Neuronal stem cell (in vitro differentiated cells): ENCODE results near the gene QSOX1.

ENCODE experiments used
- DNase-seq: peaks from one replicate; pipeline ENCODE4 v3.0.0-alpha.2; 2013; ENCODE audit warnings: low spot score
- H2AFZ ChIP-seq: one replicate; pipeline ENCODE4 v1.6.1; 2013; ENCODE audit warnings: mild to moderate bottlenecking, low read length, inconsistent platforms
- H2AK5ac ChIP-seq: 2 replicates; pipeline ENCODE4 v1.6.1; 2013; ENCODE audit warnings: low read depth, mild to moderate bottlenecking, inconsistent platforms, low read length, moderate library complexity, mixed read lengths
- H2BK120ac ChIP-seq: 2 replicates; pipeline ENCODE4 v1.6.1; 2013; ENCODE audit warnings: low read depth, mild to moderate bottlenecking, inconsistent platforms, low read length, moderate library complexity, mixed read lengths
- H2BK12ac ChIP-seq: one replicate; pipeline ENCODE4 v1.6.1; 2013; ENCODE audit warnings: low read length, inconsistent platforms
- H2BK15ac ChIP-seq: 2 replicates; pipeline ENCODE4 v1.6.1; 2013; ENCODE audit warnings: mild to moderate bottlenecking, low read length, inconsistent platforms, mixed read lengths
- H2BK5ac ChIP-seq: one replicate; pipeline ENCODE4 v1.6.1; 2013; ENCODE audit warnings: inconsistent platforms, mild to moderate bottlenecking, low read length, moderate library complexity
- H3K14ac ChIP-seq: one replicate; pipeline ENCODE4 v1.6.1; 2013; ENCODE audit warnings: low read length, inconsistent platforms
- H3K18ac ChIP-seq: 2 replicates; pipeline ENCODE4 v1.6.1; 2013; ENCODE audit warnings: low read length, inconsistent platforms
- H3K23ac ChIP-seq: 2 replicates; pipeline ENCODE4 v1.6.1; 2013; ENCODE audit warnings: low read depth, mild to moderate bottlenecking, mixed read lengths, low read length, inconsistent platforms; ENCODE audit not compliant: poor library complexity
- H3K27ac ChIP-seq: replicated peaks from 3 replicates; pipeline ENCODE4 v1.5.1; 2013; ENCODE audit warnings: low read length, inconsistent platforms
- H3K27me3 ChIP-seq, 3 experiments: 2 replicates each; pipeline ENCODE4 v1.6.1; 2013; ENCODE audit warnings: low read length in 3 of 3, mild to moderate bottlenecking in 2 of 3, inconsistent platforms in 1 of 3, low read depth in 1 of 3, mixed read lengths in 1 of 3, moderate library complexity in 1 of 3; ENCODE audit not compliant: control insufficient read depth in 3 of 3, insufficient read depth in 3 of 3
- H3K36me3 ChIP-seq, 2 donors: replicated peaks in 1 of 2; 2 replicates each; pipeline ENCODE4 v1.6.1; 2013; ENCODE audit warnings: low read length in 2 of 2; ENCODE audit not compliant: control insufficient read depth in 2 of 2, insufficient read depth in 2 of 2
- H3K4ac ChIP-seq: 2 replicates; pipeline ENCODE4 v1.6.1; 2013; ENCODE audit warnings: inconsistent platforms, mild to moderate bottlenecking, low read length, moderate library complexity
- H3K4me1 ChIP-seq, 2 donors: 1 replicate in 1 of 2; 2 replicates in 1 of 2; pipeline ENCODE4 v1.6.1; 2013; ENCODE audit warnings: low read length in 2 of 2, low read depth in 1 of 2; ENCODE audit not compliant: control insufficient read depth in 2 of 2, insufficient read depth in 1 of 2
- H3K4me2 ChIP-seq: one replicate; pipeline ENCODE4 v1.6.1; 2013; ENCODE audit warnings: mild to moderate bottlenecking, low read length, inconsistent platforms; ENCODE audit not compliant: insufficient read depth, poor library complexity, severe bottlenecking
- H3K4me3 ChIP-seq, 2 donors: 2 replicates each; pipeline ENCODE4 v1.5.1; 2013; ENCODE audit warnings: low read length in 2 of 2, mild to moderate bottlenecking in 2 of 2, inconsistent platforms in 1 of 2, moderate library complexity in 1 of 2
- H3K79me1 ChIP-seq: one replicate; pipeline ENCODE4 v1.6.1; 2013; ENCODE audit warnings: low read depth, mild to moderate bottlenecking, inconsistent platforms, low read length, moderate library complexity
- H3K9ac ChIP-seq: one replicate; pipeline ENCODE4 v1.6.1; 2013; ENCODE audit warnings: mild to moderate bottlenecking, low read depth, low read length, inconsistent platforms; ENCODE audit not compliant: poor library complexity
- H3K9me3 ChIP-seq, 2 donors: replicated peaks in 1 of 2; 2 replicates each; pipeline versions ENCODE3 to v1.6.1; 2013; ENCODE audit warnings: low read length in 2 of 2, mild to moderate bottlenecking in 2 of 2, inconsistent platforms in 1 of 2, low read depth in 1 of 2, mixed read lengths in 1 of 2, moderate library complexity in 1 of 2; ENCODE audit not compliant: control insufficient read depth in 2 of 2, insufficient read depth in 1 of 2
- H4K8ac ChIP-seq: one replicate; pipeline ENCODE4 v1.6.1; 2013; ENCODE audit warnings: low read depth, mild to moderate bottlenecking, inconsistent platforms, low read length, moderate library complexity
- H4K91ac ChIP-seq: one replicate; pipeline ENCODE4 v1.6.1; 2013; ENCODE audit warnings: low read length, low read depth, mild to moderate bottlenecking, inconsistent platforms; ENCODE audit not compliant: poor library complexity
- WGBS, 2 donors: extraction: QIAGEN DNeasy Blood & Tissue Kit; methylation state at CpG; one replicate each; pipeline ENCODE4 v1.1.7; 2013; ENCODE audit warnings: missing lambda C conversion rate in 2 of 2, mixed read lengths in 1 of 2; ENCODE audit not compliant: insufficient read length in 2 of 2, insufficient replicate concordance in 1 of 2; ENCODE audit errors: extremely low coverage in 2 of 2; 5-methylcytosine and 5-hydroxymethylcytosine counted together

QSOX1 gene

DNA sequence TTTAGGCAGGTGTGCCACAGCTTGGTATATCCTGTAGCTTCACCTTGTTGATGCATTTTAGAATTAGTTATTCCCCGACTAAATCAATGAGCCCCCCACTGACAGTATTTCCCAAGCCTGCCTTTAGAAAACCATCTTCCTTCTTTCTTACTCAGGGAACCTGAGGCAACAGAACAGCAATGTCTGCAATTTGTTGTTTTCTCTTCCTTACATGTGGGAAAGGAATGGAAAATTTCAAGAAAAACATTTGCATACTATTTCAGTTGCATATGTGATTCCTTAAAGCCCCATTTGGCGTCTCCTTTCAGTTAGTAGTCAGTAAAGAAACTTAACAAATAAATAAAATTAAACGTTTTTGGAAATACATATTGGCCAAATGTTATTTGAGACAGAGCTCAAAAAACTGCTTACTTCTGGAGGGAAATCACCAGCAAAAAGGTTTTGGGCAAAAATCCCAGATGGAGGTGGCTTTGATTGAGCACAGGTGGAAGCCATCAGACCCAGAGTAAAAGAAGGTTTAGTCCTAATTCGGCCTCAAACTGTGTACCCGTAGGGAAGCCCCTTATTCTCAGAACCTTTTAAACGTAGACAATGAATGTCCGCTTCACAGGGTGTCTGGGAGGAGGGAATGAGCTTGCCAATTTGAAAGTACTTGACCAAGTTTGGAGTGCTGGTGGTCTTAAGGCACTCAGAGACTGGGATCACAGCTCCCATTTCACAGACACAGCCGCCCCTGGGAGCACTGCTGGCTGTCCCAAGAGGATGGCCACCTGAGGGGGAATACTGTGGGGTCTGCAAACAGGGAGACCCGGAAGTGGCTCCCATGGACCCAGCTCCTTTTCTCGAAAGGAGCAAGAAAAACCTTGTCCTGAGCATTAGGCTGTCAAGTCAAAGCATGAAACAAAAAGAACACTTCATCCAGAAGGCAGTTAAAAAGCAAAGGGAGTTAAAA, 84.8 kb downstream of the QSOX1 start:
- Histone ChIP-seq H2BK120ac (no peak overlapping the region), H3K27ac (no peak overlapping the region)
- WGBS, 2 donors, result no CpG with 5 or more reads among the region's 10 CpGs

DNA sequence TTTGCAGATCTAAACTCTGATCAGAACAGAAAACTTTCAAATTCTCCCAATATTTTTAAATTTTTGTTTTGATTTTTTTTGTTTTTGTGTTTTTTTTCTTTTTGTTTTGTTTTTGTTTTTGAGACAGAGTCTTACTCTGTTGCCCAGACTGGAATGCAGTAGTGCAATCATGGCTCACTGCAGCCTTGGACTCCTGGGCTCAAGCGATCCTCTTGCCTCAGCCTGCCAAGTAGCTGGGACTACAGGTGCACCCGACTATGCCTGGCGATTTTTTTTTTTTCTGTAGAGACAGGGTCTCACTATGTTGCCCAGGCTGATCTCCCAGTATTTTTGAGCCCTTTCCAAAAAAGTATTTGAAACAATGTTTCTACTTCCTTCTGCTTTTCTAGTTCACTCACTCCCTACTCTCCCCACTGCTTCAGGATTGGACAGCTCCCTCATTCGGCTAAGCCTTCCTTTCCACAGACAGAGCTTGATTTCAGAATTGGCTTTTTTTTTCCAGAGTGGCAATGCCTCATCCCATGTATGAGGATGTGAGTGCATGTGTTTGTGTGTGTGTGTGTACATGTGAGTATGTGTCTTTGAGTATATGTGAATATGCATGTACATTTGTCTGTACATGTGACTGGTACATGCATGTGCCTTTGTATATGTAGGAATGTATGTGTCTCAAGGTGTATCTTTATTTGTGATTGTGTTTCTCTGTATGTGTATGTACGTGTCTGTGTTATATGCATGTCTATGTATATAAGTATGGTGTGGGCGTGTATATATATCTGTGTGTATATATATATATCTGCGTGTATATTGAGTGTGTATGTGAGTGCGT, 87.3 kb downstream of the QSOX1 start:
- H2BK15ac ChIP-seq, result no peak overlapping the region
- H2AK5ac ChIP-seq, result no peak overlapping the region
- DNase-seq, result no peak
- no peaks in the 10 kb centered on the region for H3K36me3 ChIP-seq
- H3K14ac ChIP-seq, result no peak overlapping the region
- H2AFZ ChIP-seq, result no peak overlapping the region
- H2BK12ac ChIP-seq, result no peak overlapping the region
- no peak overlapping the region for H2BK5ac ChIP-seq
- no peak overlapping the region for H3K18ac ChIP-seq
- no peak overlapping the region for H3K27ac ChIP-seq
- H3K79me1 ChIP-seq, result no peaks in the 10 kb centered on the region
- H4K8ac ChIP-seq, result no peak overlapping the region
- no peak overlapping the region for H2BK120ac ChIP-seq
- H3K9ac ChIP-seq, result no peak overlapping the region
- H3K27me3 ChIP-seq, result peaks cover 9 to 83% (median 34%) of the 10 kb centered on the region in 3 experiments
- WGBS, 2 donors, result 100% methylated on average over 2 of the region's 8 CpGs; no CpG with 5 or more reads in 1 of the 2 donors
- H3K4me3 ChIP-seq, result no peak overlapping the region
- H3K4me2 ChIP-seq, result no peak overlapping the region
- H3K4me1 ChIP-seq, result peaks cover 0 to 8% of the 10 kb centered on the region in 2 donors
- H3K9me3 ChIP-seq, result no peaks in the 10 kb centered on the region
- H4K91ac ChIP-seq, result no peak overlapping the region
- no peak overlapping the region for H3K23ac ChIP-seq
- H3K4ac ChIP-seq, result no peak overlapping the region

More for the DNA sequence above, 84.8 kb downstream of the QSOX1 start:
- Histone ChIP-seq H3K4ac (no peak overlapping the region), H3K4me2 (no peak overlapping the region), H4K91ac (no peak overlapping the region), H3K79me1 (no peaks in the 10 kb centered on the region), H3K9me3 (no peaks in the 10 kb centered on the region), H3K27me3 (peaks cover 32 to 96% (median 59%) of the 10 kb centered on the region in 3 experiments), H3K9ac (no peak overlapping the region), H2BK5ac (no peak overlapping the region), H2BK12ac (no peak overlapping the region), H2AFZ (no peak overlapping the region), H3K4me3 (no peak overlapping the region), H3K36me3 (no peaks in the 10 kb centered on the region), H3K4me1 (peaks cover 9 to 15% of the 10 kb centered on the region in 2 donors), H3K23ac (no peak overlapping the region), H3K18ac (no peak overlapping the region), H4K8ac (no peak overlapping the region), H2BK15ac (no peak overlapping the region), H2AK5ac (no peak overlapping the region), H3K14ac (no peak overlapping the region)
- no peak for DNase-seq

DNA sequence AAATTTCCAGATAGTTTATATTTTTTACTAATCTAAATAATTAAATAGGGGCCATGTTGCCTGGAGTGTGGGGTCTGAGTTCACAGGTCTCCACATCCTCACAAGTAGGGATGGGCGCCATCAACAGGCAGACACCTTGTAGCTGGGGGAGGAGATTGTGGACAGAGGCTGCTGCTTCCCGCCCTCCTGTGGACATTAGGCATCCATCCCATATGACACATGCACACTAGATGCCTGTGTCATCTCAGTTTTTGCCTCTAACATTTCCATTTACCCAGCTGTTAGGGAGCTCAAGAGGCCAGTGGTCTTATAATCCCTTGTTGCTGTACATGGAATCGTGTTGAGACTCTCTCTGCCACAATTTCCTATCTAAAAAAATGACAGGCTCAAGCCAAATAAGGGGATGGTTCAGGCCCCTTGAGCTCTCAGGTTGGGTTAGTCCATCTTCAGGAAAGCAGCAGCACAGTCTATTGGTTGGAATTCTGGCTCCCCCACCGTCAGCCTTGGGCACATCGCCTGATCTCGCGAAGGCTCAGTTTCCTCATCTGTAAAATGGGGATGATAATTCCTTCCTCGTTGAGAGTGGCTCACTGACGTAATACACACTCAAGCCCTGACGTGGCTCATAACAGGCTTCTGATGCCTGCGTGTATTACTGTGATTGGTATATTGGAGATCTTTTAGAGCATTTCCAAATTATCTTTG, 89.0 kb downstream of the QSOX1 start:
- no peak overlapping the region for H2BK5ac ChIP-seq
- no peak overlapping the region for H3K4me2 ChIP-seq
- no peak overlapping the region for H3K27ac ChIP-seq
- no peak overlapping the region for H3K9ac ChIP-seq
- no CpG with 5 or more reads among the region's 11 CpGs for WGBS, 2 donors
- H3K79me1 ChIP-seq, result no peaks in the 10 kb centered on the region
- no peak overlapping the region for H3K14ac ChIP-seq
- H3K23ac ChIP-seq, result no peak overlapping the region
- H2AK5ac ChIP-seq, result no peak overlapping the region
- no peak for DNase-seq
- H2AFZ ChIP-seq, result no peak overlapping the region
- no peak overlapping the region for H2BK12ac ChIP-seq
- no peak overlapping the region for H3K18ac ChIP-seq
- no peak overlapping the region for H4K91ac ChIP-seq
- H3K4me3 ChIP-seq, result no peak overlapping the region
- no peaks in the 10 kb centered on the region for H3K9me3 ChIP-seq
- no peak overlapping the region for H2BK15ac ChIP-seq
- no peaks in the 10 kb centered on the region for H3K36me3 ChIP-seq
- H2BK120ac ChIP-seq, result no peak overlapping the region
- peaks cover 0 to 8% of the 10 kb centered on the region in 2 donors for H3K4me1 ChIP-seq
- peaks cover 3 to 83% (median 23%) of the 10 kb centered on the region in 3 experiments for H3K27me3 ChIP-seq
- H3K4ac ChIP-seq, result no peak overlapping the region
- no peak overlapping the region for H4K8ac ChIP-seq
